ENCODE results near the gene NBEA.

DNA sequence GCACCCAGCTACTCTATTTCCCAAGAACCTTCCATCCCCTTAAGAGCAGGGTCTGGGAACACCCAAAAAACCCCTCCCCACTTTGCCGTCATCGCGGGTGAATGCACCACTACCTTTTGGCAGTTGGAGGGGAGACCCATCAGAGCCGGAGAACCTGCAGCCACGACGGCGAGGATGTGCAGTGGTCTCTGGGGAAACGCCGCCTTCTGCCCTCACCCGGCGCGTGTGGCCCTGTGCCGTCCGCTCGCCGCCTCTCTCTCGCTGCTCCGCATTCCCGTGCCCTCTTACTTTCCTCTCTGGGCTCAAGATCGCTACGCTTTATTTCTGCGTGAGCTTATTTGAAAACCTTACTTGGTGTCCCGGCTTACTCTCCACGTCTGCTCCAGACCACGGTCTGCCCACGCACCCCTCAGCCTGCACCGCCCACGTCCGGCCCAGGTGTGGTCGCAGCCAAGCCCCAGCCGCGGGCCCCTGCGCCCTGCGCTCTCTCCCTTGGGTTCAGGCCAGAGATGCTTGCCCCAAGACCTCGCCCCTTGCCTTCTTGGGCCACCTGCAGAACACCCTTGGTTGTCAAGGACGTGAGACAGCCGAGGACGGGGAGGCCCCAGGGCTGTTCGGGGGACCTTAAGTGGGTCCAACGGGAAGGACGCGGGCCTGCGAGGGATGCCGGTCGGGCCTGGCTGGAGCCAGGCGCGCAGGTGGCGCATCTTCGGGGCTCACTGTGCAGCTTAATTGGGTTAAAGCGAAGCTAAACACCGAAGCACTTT is 536.4 kb downstream of the NBEA start:
- TF ChIP-seq SRF (IDR thresholded peaks at IDR 0.05; ENCODE audit: low read depth) (no peak), ZNF274 (IDR thresholded peaks at IDR 0.05; ENCODE audit: low read depth, low read length) (no peak), REST (IDR thresholded peaks at IDR 0.05; ENCODE audit: low read depth) (no peak), POLR2AphosphoS5 (IDR thresholded peaks at IDR 0.05; ENCODE audit: low read depth, low read length) (no peak), EZH2phosphoT487 (IDR thresholded peaks at IDR 0.05; ENCODE audit: borderline replicate concordance) (no peak)
- TF ChIP-seq, protein P1, sequence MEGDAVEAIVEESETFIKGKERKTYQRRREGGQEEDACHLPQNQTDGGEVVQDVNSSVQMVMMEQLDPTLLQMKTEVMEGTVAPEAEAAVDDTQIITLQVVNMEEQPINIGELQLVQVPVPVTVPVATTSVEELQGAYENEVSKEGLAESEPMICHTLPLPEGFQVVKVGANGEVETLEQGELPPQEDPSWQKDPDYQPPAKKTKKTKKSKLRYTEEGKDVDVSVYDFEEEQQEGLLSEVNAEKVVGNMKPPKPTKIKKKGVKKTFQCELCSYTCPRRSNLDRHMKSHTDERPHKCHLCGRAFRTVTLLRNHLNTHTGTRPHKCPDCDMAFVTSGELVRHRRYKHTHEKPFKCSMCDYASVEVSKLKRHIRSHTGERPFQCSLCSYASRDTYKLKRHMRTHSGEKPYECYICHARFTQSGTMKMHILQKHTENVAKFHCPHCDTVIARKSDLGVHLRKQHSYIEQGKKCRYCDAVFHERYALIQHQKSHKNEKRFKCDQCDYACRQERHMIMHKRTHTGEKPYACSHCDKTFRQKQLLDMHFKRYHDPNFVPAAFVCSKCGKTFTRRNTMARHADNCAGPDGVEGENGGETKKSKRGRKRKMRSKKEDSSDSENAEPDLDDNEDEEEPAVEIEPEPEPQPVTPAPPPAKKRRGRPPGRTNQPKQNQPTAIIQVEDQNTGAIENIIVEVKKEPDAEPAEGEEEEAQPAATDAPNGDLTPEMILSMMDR (IDR thresholded peaks at IDR 0.05 in 2 of 3, conservative IDR thresholded peaks at IDR 0.05 in 1 of 3; ENCODE audit: borderline replicate concordance in 1 of 3, insufficient read depth in 1 of 3, low read depth in 2 of 3, low read length in 2 of 3) = no peak
